Mesendoderm (in vitro differentiated cells): Measurements from ENCODE around the gene PHF11.

Experiments
- DNase-seq: peaks from one replicate; pipeline ENCODE4 v3.0.0; 2013
- H2AK5ac ChIP-seq: 2 replicates; pipeline ENCODE4 v1.6.1; 2013; ENCODE audit warnings: low read length, inconsistent platforms
- H2BK120ac ChIP-seq: 2 replicates; pipeline ENCODE4 v1.6.1; 2013; ENCODE audit warnings: low read depth, mild to moderate bottlenecking, low read length, moderate library complexity, mixed read lengths
- H2BK15ac ChIP-seq: replicated peaks from 2 replicates; pipeline ENCODE4 v1.6.1; 2013; ENCODE audit warnings: low read depth, mild to moderate bottlenecking, moderate library complexity
- H2BK5ac ChIP-seq: 2 replicates; pipeline ENCODE4 v1.6.1; 2013; ENCODE audit warnings: low read length, inconsistent platforms
- H3K18ac ChIP-seq: 2 replicates; pipeline ENCODE4 v1.6.1; 2013; ENCODE audit warnings: mild to moderate bottlenecking, low read length, mixed read lengths
- H3K23ac ChIP-seq: one replicate; pipeline ENCODE4 v1.6.1; 2013; ENCODE audit warnings: low read length
- H3K27ac ChIP-seq: 2 replicates; pipeline ENCODE4 v1.5.1; 2013; ENCODE audit warnings: low read depth, mild to moderate bottlenecking, inconsistent platforms, low read length, moderate library complexity
- H3K27me3 ChIP-seq: 2 replicates; pipeline ENCODE4 v1.6.1; 2013; ENCODE audit warnings: low read length, control low read depth, mild to moderate bottlenecking, inconsistent platforms; ENCODE audit not compliant: insufficient read depth, poor library complexity
- H3K36me3 ChIP-seq: 2 replicates; pipeline ENCODE4 v1.6.1; 2013; ENCODE audit warnings: low read length, inconsistent platforms; ENCODE audit not compliant: control insufficient read depth, insufficient read depth
- H3K4ac ChIP-seq: one replicate; pipeline ENCODE4 v1.6.1; 2013; ENCODE audit warnings: low read depth, mild to moderate bottlenecking, low read length, moderate library complexity
- H3K4me1 ChIP-seq: 2 replicates; pipeline ENCODE4 v1.6.1; 2013; ENCODE audit warnings: low read depth, low read length, inconsistent platforms; ENCODE audit not compliant: control insufficient read depth
- H3K4me2 ChIP-seq: 2 replicates; pipeline ENCODE4 v1.6.1; 2013; ENCODE audit warnings: low read length
- H3K4me3 ChIP-seq: 2 replicates; pipeline ENCODE4 v1.5.1; 2013; ENCODE audit warnings: mild to moderate bottlenecking, low read length
- H3K56ac ChIP-seq: one replicate; pipeline ENCODE4 v1.6.1; 2013; ENCODE audit warnings: low read length
- H3K79me1 ChIP-seq: 2 replicates; pipeline ENCODE4 v1.6.1; 2013; ENCODE audit warnings: low read length, inconsistent platforms
- H3K79me2 ChIP-seq: 2 replicates; pipeline ENCODE4 v1.6.1; 2013; ENCODE audit warnings: mild to moderate bottlenecking, low read length; ENCODE audit not compliant: control insufficient read depth, insufficient read depth
- H3K9ac ChIP-seq: 2 replicates; pipeline ENCODE4 v1.6.1; 2013; ENCODE audit warnings: low read length, inconsistent platforms
- H4K5ac ChIP-seq: one replicate; pipeline ENCODE4 v1.6.1; 2013; ENCODE audit warnings: low read length
- H4K8ac ChIP-seq: one replicate; pipeline ENCODE4 v1.6.1; 2013; ENCODE audit warnings: low read depth, mild to moderate bottlenecking, control low read depth, low read length, moderate library complexity
- WGBS: extraction: QIAGEN DNeasy Blood & Tissue Kit; methylation state at CpG from one replicate; pipeline ENCODE4 v1.1.7; 2013; ENCODE audit warnings: low lambda C conversion rate, missing lambda C conversion rate; ENCODE audit not compliant: insufficient coverage; ENCODE audit errors: extremely low coverage; 5-methylcytosine and 5-hydroxymethylcytosine counted together

Gene PHF11

GRCh38 chr13:49553888-49554287 lies 58.1 kb downstream of the PHF11 start:
- Histone ChIP-seq H3K4me2 (no peak overlapping the region), H2AK5ac (no peak overlapping the region), H3K23ac (no peak overlapping the region), H3K4me1 (no peaks in the 10 kb centered on the region), H3K4me3 (no peak overlapping the region), H3K9ac (no peak overlapping the region), H2BK15ac (no peak overlapping the region), H3K36me3 (peaks cover 1% of the 10 kb centered on the region), H3K27ac (no peak overlapping the region), H2BK5ac (no peak overlapping the region), H3K56ac (no peak overlapping the region), H3K27me3 (no peaks in the 10 kb centered on the region), H2BK120ac (no peak overlapping the region), H3K18ac (no peak overlapping the region), H3K79me1 (no peaks in the 10 kb centered on the region), H4K5ac (no peak overlapping the region), H4K8ac (no peak overlapping the region), H3K79me2 (no peaks in the 10 kb centered on the region), H3K4ac (no peak overlapping the region)
- no peak for DNase-seq
- WGBS, result no CpG with 5 or more reads among the region's 2 CpGs

- H3K79me1 ChIP-seq, result no peaks in the 10 kb centered on the region
- H3K56ac ChIP-seq, result no peak overlapping the region
- H3K9ac ChIP-seq, result no peak overlapping the region
- no peak overlapping the region for H3K18ac ChIP-seq
- no peak for DNase-seq
- no peak overlapping the region for H4K5ac ChIP-seq
- no peak overlapping the region for H2BK120ac ChIP-seq
- H3K27me3 ChIP-seq, result no peaks in the 10 kb centered on the region
- H3K23ac ChIP-seq, result no peak overlapping the region
- no peak overlapping the region for H2BK5ac ChIP-seq
- WGBS, result no CpG with 5 or more reads among the region's 11 CpGs
- H3K79me2 ChIP-seq, result no peaks in the 10 kb centered on the region
- no peak overlapping the region for H3K4ac ChIP-seq
- no peak overlapping the region for H3K4me3 ChIP-seq
- no peaks in the 10 kb centered on the region for H3K4me1 ChIP-seq
- no peak overlapping the region for H4K8ac ChIP-seq
- no peak overlapping the region for H2BK15ac ChIP-seq
- no peak overlapping the region for H3K4me2 ChIP-seq
- H3K36me3 ChIP-seq, result peaks cover 1% of the 10 kb centered on the region
- no peak overlapping the region for H2AK5ac ChIP-seq
- no peak overlapping the region for H3K27ac ChIP-seq
Observed at GRCh38 chr13:49554387-49554786, 58.6 kb downstream of the PHF11 start.

GRCh38 chr13:49559006-49559405 lies 63.3 kb downstream of the PHF11 start:
- H3K18ac ChIP-seq, result no peak overlapping the region
- no peaks in the 10 kb centered on the region for H3K36me3 ChIP-seq

GRCh38 chr13:49560270-49561061 lies 64.7 kb downstream of the PHF11 start:
- no peak overlapping the region for H3K27ac ChIP-seq
- no peak overlapping the region for H4K8ac ChIP-seq
- H2AK5ac ChIP-seq, result no peak overlapping the region
- H3K79me2 ChIP-seq, result no peaks in the 10 kb centered on the region
- no CpG with 5 or more reads among the region's 10 CpGs for WGBS
- no peak overlapping the region for H3K4me3 ChIP-seq
- H3K4ac ChIP-seq, result no peak overlapping the region
- no peaks in the 10 kb centered on the region for H3K36me3 ChIP-seq
- no peak overlapping the region for H3K9ac ChIP-seq
- H3K4me2 ChIP-seq, result no peak overlapping the region
- no peak overlapping the region for H4K5ac ChIP-seq
- no peaks in the 10 kb centered on the region for H3K27me3 ChIP-seq
- H3K18ac ChIP-seq, result no peak overlapping the region
- no peak overlapping the region for H3K23ac ChIP-seq
- no peaks in the 10 kb centered on the region for H3K79me1 ChIP-seq
- H3K56ac ChIP-seq, result no peak overlapping the region
- H2BK120ac ChIP-seq, result no peak overlapping the region
- peak; percentile 85 for DNase-seq
- no peak overlapping the region for H2BK5ac ChIP-seq
- H3K4me1 ChIP-seq, result no peaks in the 10 kb centered on the region
- H2BK15ac ChIP-seq, result no peak overlapping the region

More at GRCh38 chr13:49559006-49559405, 63.3 kb downstream of the PHF11 start:
- Histone ChIP-seq H4K5ac (no peak overlapping the region), H3K79me2 (no peaks in the 10 kb centered on the region), H4K8ac (no peak overlapping the region), H3K79me1 (no peaks in the 10 kb centered on the region), H2BK15ac (no peak overlapping the region), H3K4me3 (no peak overlapping the region), H3K23ac (no peak overlapping the region), H3K56ac (no peak overlapping the region), H2BK5ac (no peak overlapping the region), H3K4me2 (no peak overlapping the region), H3K27me3 (no peaks in the 10 kb centered on the region), H3K4ac (no peak overlapping the region), H2BK120ac (no peak overlapping the region), H3K4me1 (no peaks in the 10 kb centered on the region), H2AK5ac (no peak overlapping the region), H3K27ac (no peak overlapping the region), H3K9ac (no peak overlapping the region)
- DNase-seq, result no peak
- no CpG with 5 or more reads among the region's 3 CpGs for WGBS

GRCh38 chr13:49561062-49561410 lies 65.3 kb downstream of the PHF11 start:
- no peak overlapping the region for H2BK15ac ChIP-seq
- H3K79me2 ChIP-seq, result no peaks in the 10 kb centered on the region
- H3K27ac ChIP-seq, result no peak overlapping the region

GRCh38 chr13:49563516-49563915 lies 67.8 kb downstream of the PHF11 start:
- Histone ChIP-seq H3K4me1 (no peaks in the 10 kb centered on the region), H2BK120ac (no peak overlapping the region), H3K27ac (no peak overlapping the region), H3K27me3 (no peaks in the 10 kb centered on the region), H4K8ac (no peak overlapping the region), H3K4me2 (no peak overlapping the region), H3K23ac (no peak overlapping the region), H2BK15ac (no peak overlapping the region), H3K79me1 (peaks cover 3% of the 10 kb centered on the region), H3K4me3 (no peak overlapping the region), H2BK5ac (no peak overlapping the region), H3K9ac (no peak overlapping the region), H3K4ac (no peak overlapping the region), H3K36me3 (peaks cover 2% of the 10 kb centered on the region), H3K18ac (no peak overlapping the region), H4K5ac (no peak overlapping the region), H3K79me2 (no peaks in the 10 kb centered on the region), H2AK5ac (no peak overlapping the region), H3K56ac (no peak overlapping the region)
- WGBS, result no CpG with 5 or more reads among the region's 5 CpGs
- no peak for DNase-seq

More at GRCh38 chr13:49561062-49561410, 65.3 kb downstream of the PHF11 start:
- H2AK5ac ChIP-seq, result no peak overlapping the region
- no peak overlapping the region for H3K4ac ChIP-seq
- no peak overlapping the region for H3K56ac ChIP-seq
- H4K8ac ChIP-seq, result no peak overlapping the region
- WGBS, result no CpG with 5 or more reads among the region's 3 CpGs
- DNase-seq, result peak; percentile 89
- no peak overlapping the region for H3K9ac ChIP-seq
- H3K27me3 ChIP-seq, result no peaks in the 10 kb centered on the region
- H2BK120ac ChIP-seq, result no peak overlapping the region
- H4K5ac ChIP-seq, result no peak overlapping the region
- H2BK5ac ChIP-seq, result no peak overlapping the region
- H3K36me3 ChIP-seq, result no peaks in the 10 kb centered on the region
- no peak overlapping the region for H3K4me3 ChIP-seq
- no peak overlapping the region for H3K4me2 ChIP-seq
- H3K79me1 ChIP-seq, result no peaks in the 10 kb centered on the region
- H3K23ac ChIP-seq, result no peak overlapping the region
- no peak overlapping the region for H3K18ac ChIP-seq
- H3K4me1 ChIP-seq, result no peaks in the 10 kb centered on the region
